ENCODE measurements around the gene TMTC3.

The TMTC3 gene

GRCh38 chr12:88228720-88229119, 86.6 kb downstream of the TMTC3 start:
- DNase-seq: no peak

GRCh38 chr12:88230271-88230670, 88.2 kb downstream of the TMTC3 start:
- no peak for DNase-seq

GRCh38 chr12:88235183-88235833, 93.2 kb downstream of the TMTC3 start:
- DNase-seq: no peak

- DNase-seq: no peak
Measured at GRCh38 chr12:88237954-88238353, 95.8 kb downstream of the TMTC3 start.

GRCh38 chr12:88238406-88238805, 96.3 kb downstream of the TMTC3 start:
- no peak for DNase-seq

GRCh38 chr12:88241862-88242570, 99.9 kb downstream of the TMTC3 start:
- no peak for DNase-seq

- DNase-seq: no peak
Measured at GRCh38 chr12:88242571-88242925, 100.4 kb downstream of the TMTC3 start.

GRCh38 chr12:88242939-88243338, 100.8 kb downstream of the TMTC3 start:
- no peak for DNase-seq

GRCh38 chr12:88243982-88244381, 101.9 kb downstream of the TMTC3 start:
- DNase-seq: no peak

- no peak for DNase-seq
Measured at GRCh38 chr12:88245905-88246304, 103.8 kb downstream of the TMTC3 start.

GRCh38 chr12:88247241-88247643, 105.1 kb downstream of the TMTC3 start:
- no peak for DNase-seq

GRCh38 chr12:88248606-88249005, 106.5 kb downstream of the TMTC3 start:
- no peak for DNase-seq
